H7 (cell line): Measurements from ENCODE around the gene TNFRSF14. TPM values are rescaled to one million over a fixed set of nuclear protein-coding genes. Genes with fewer than 3 reads are reported as not detected.

ENCODE experiments used
- DNase-seq: peaks from one replicate; pipeline ENCODE4 v3.0.0; 2012
- H3K27me3 ChIP-seq: 2 replicates; pipeline ENCODE4 v1.6.0; 2011; ENCODE audit warnings: mild to moderate bottlenecking, low read length; ENCODE audit not compliant: control insufficient read depth, insufficient read depth
- H3K36me3 ChIP-seq: replicated peaks from 2 replicates; pipeline ENCODE4 v1.5.1; 2011; ENCODE audit warnings: low read length; ENCODE audit not compliant: control insufficient read depth, insufficient read depth
- H3K4me3 ChIP-seq: 2 replicates; pipeline ENCODE4 v1.5.1; 2011; ENCODE audit warnings: low read depth, mild to moderate bottlenecking, control low read depth, low read length, moderate library complexity; ENCODE audit not compliant: insufficient read depth
- total RNA-seq: library from RNA; depleted of rRNA; stranded (reverse); fragments of >200 nt; shearing (Covaris generic); gene quantifications from 2 replicates; pipeline ENCODE4 v1.2.3, GENCODE V29; 2014; rRNA removed

The TNFRSF14 gene
- 0.07 and 0.55 TPM in 2 replicates for total RNA-seq

DNA sequence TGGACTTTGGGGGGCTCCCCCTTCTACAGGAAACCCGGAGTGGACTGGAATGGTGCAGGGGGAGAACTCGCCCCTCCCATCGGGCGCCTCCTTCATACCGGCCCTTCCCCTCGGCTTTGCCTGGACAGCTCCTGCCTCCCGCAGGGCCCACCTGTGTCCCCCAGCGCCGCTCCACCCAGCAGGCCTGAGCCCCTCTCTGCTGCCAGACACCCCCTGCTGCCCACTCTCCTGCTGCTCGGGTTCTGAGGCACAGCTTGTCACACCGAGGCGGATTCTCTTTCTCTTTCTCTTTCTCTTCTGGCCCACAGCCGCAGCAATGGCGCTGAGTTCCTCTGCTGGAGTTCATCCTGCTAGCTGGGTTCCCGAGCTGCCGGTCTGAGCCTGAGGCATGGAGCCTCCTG lies at the start of gene TNFRSF14:
Gene TNFRSF14, plus strand, starts transcription at position 95 of the 401 bp plus-strand sequence. Its CDS starts 294 bp downstream, at position 389.
- Histone ChIP-seq H3K4me3 (no peak within 1 kb of the TSS), H3K27me3 (no peaks in the 10 kb centered on the region), H3K36me3 (no peaks in the 10 kb centered on the region)
- peak; percentile 85 for DNase-seq

DNA sequence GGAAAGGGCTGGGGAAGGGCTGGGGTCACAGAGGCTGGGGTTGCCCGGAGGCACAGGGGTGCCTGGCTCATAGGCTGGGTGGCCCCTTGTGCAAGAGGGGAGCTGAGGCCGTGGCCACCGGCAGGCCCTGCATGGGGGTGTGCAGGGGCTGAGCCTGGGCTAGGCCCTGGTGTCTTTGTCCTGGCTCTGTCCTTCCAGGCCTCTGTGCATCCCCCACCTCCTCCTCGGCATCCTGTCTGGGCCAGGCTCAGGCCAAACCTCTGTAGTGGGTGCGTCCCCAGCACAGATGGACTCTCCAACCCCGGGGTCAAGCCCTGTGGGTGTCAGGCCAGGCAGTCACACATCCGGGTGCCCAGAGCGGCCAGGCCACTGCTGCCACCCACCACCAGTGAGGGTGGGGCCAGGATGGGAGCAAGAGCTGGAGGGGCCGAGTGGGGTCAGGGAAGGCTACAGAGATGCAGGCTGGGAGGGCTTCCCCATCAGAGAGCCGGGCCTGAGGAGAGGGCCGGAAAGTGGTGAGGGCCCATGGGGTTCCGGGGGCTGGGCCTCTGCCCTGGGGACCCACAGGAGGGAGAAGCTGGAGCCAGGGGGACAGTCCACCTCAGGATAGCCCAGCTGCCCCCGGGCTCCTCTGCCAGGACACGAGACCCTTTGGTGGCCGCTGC lies 49.1 kb upstream of the TNFRSF14 start:
- Histone ChIP-seq H3K27me3 (no peaks in the 10 kb centered on the region), H3K4me3 (no peak overlapping the region), H3K36me3 (peaks cover 14% of the 10 kb centered on the region)
- DNase-seq, result peak; percentile 58

- Histone ChIP-seq H3K36me3 (peaks cover 14% of the 10 kb centered on the region), H3K27me3 (no peaks in the 10 kb centered on the region), H3K4me3 (no peak overlapping the region)
- peak; percentile 68 for DNase-seq
These were observed 48.4 kb upstream of the TNFRSF14 start for GRCh38 chr1:2507744-2508155.

DNA sequence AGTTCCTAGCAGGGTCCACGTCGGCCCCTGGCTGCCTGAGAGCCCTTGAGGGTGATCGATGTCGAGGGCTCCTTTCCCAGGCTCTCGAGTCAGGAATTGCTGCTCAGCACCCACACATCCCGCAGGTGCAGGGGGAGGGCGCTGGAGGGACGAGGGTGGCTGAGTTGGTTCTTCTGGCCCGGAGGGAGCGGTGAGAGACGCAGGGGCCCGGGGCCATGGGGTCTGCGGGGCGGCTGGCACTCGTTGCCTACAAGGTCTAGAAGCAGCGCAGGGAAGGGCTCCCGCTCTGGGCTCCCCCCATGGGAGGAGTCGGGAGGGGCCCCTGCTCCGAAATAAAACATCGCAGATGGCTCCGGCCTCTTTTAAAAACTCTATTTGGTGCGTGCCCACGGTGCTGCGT lies 48.0 kb upstream of the TNFRSF14 start:
- H3K4me3 ChIP-seq, result no peak overlapping the region
- no peaks in the 10 kb centered on the region for H3K27me3 ChIP-seq
- DNase-seq, result peak; percentile 69
- peaks cover 14% of the 10 kb centered on the region for H3K36me3 ChIP-seq

GRCh38 chr1:2508751-2509150 lies 47.4 kb upstream of the TNFRSF14 start:
- Histone ChIP-seq H3K36me3 (peaks cover 17% of the 10 kb centered on the region), H3K27me3 (no peaks in the 10 kb centered on the region)
- DNase-seq, result no peak

DNA sequence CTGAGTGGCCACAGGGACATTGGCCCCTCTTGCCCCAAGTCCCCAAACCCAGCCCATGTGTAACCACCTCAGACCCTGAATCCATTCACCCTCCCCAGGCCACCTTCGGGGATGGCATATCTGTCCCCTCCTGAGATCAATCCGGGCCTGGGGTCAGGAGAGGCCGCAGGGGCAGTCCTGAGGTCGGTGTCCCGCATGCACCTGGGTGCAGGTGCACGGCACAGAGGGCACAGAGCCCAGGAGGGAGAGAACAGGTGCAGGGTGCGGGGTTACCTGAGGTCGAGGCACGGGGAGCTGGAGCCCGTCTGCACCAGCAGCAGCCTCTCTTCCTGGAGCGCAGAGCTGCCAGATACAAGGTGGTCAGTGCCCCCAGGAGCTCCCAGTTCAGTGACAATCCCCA lies 46.6 kb upstream of the TNFRSF14 start:
- Histone ChIP-seq H3K27me3 (no peaks in the 10 kb centered on the region), H3K36me3 (peaks cover 17% of the 10 kb centered on the region), H3K4me3 (no peak overlapping the region)
- no peak for DNase-seq

More at GRCh38 chr1:2508751-2509150, 47.4 kb upstream of the TNFRSF14 start:
- H3K4me3 ChIP-seq, result no peak overlapping the region

- Histone ChIP-seq H3K27me3 (no peaks in the 10 kb centered on the region), H3K4me3 (no peak overlapping the region), H3K36me3 (peaks cover 19% of the 10 kb centered on the region)
- DNase-seq, result no peak
These were observed 45.6 kb upstream of the TNFRSF14 start for GRCh38 chr1:2510366-2511155.

GRCh38 chr1:2512862-2513421 lies 43.2 kb upstream of the TNFRSF14 start:
- Histone ChIP-seq H3K4me3 (no peak overlapping the region), H3K36me3 (peaks cover 23% of the 10 kb centered on the region), H3K27me3 (no peaks in the 10 kb centered on the region)
- DNase-seq, result peak; percentile 60

DNA sequence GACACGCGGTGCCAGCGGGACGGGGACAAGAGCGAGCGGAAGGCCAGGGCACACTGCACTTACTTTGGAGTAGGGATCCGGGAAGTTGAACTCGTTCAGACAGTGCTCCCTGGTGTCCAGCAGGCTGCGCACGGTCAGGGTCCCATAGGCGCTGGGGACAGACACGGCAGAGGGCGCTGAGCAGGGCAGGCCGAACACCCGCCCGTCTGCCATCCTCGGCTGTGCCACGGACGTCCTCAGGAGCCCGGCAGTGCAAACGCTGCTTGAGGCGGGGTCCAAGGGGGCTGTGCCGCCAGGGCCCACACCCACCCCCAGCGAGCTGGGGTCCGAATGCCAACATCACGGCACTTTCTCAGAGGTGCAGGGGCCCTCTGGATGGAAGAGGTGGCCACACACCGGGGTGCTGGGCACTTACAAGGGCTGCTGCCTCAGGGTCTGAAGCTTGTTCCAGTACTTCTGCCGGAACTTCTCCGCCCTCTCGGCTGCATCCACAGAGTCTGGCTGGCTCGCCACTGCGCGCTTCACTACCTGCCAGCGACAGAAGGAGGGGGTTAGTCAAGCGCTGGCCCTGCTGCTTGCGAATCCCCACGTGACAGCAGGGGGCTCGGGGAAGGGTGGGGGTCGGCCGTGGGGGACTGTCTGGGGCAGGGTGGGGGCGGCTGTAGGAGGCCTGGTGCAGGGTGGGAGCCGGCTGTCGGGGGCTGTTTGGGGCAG lies 42.1 kb upstream of the TNFRSF14 start:
- H3K4me3 ChIP-seq, result no peak overlapping the region
- DNase-seq, result peak; percentile 66
- H3K36me3 ChIP-seq, result peaks cover 22% of the 10 kb centered on the region
- no peaks in the 10 kb centered on the region for H3K27me3 ChIP-seq

GRCh38 chr1:2514863-2515762 lies 41.1 kb upstream of the TNFRSF14 start:
- no peak overlapping the region for H3K4me3 ChIP-seq
- peaks cover 22% of the 10 kb centered on the region for H3K36me3 ChIP-seq
- no peaks in the 10 kb centered on the region for H3K27me3 ChIP-seq
- peak; percentile 82 for DNase-seq

GRCh38 chr1:2515763-2516080 lies 40.4 kb upstream of the TNFRSF14 start:
- peaks cover 23% of the 10 kb centered on the region for H3K36me3 ChIP-seq

DNA sequence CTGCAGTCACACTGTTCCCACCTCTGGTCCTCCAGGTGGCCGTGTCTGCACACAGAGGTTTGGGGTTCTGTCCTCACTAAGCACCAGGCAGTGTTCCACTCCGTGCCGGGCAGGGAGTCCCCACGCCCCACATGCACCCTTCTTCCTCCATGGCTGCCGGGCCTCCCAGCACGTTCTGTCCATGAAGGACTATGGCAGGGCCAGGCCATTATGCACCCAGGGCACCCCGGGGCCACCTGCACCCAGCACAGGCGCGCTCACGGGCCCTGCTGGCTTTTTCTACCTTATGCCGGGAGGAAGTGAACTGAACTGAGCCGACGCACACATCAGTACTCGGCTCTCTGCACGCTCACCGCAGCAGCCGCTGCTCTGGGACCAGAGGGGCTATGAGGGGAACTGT lies 40.0 kb upstream of the TNFRSF14 start:
- no peak for DNase-seq
- Histone ChIP-seq H3K27me3 (no peaks in the 10 kb centered on the region), H3K36me3 (peaks cover 24% of the 10 kb centered on the region), H3K4me3 (no peak overlapping the region)

More at GRCh38 chr1:2515763-2516080, 40.4 kb upstream of the TNFRSF14 start:
- DNase-seq, result no peak
- Histone ChIP-seq H3K4me3 (no peak overlapping the region), H3K27me3 (no peaks in the 10 kb centered on the region)

DNA sequence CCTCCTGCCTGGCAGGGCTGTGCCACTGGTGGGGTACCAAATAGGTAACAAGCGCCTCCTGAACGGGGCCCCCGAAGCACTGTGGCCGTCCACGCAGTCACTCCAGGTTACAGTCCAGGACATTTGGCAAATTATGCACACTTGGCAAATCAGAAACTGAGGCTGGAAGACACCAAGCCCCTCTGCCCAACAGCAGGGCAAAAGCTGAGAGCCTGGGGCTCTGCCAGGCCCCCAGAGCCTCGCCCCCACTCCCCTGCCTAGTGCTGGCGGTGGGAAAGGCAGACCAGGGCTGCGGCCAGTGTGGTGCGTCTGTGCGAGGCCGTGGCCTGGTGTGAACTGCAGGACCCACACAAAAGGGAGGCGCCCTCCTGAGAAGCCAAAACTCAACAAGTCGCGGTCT lies 39.2 kb upstream of the TNFRSF14 start:
- peaks cover 21% of the 10 kb centered on the region for H3K36me3 ChIP-seq

GRCh38 chr1:2517966-2518365 lies 38.2 kb upstream of the TNFRSF14 start:
- no peaks in the 10 kb centered on the region for H3K27me3 ChIP-seq
- DNase-seq, result no peak
- H3K36me3 ChIP-seq, result peaks cover 22% of the 10 kb centered on the region
- no peak overlapping the region for H3K4me3 ChIP-seq

More for the DNA sequence above, 39.2 kb upstream of the TNFRSF14 start:
- H3K27me3 ChIP-seq, result no peaks in the 10 kb centered on the region
- no peak for DNase-seq
- H3K4me3 ChIP-seq, result no peak overlapping the region
